ENCODE measurements around the gene SCOC. TPM values are rescaled to one million over a fixed set of nuclear protein-coding genes. Genes with fewer than 3 reads are reported as not detected.
A peak's percentile ranks its signal among the peaks of the same experiment; 100 is the strongest.

SCOC gene
- total RNA-seq, 1 donor from 2014 or later, result 55.8 TPM

DNA sequence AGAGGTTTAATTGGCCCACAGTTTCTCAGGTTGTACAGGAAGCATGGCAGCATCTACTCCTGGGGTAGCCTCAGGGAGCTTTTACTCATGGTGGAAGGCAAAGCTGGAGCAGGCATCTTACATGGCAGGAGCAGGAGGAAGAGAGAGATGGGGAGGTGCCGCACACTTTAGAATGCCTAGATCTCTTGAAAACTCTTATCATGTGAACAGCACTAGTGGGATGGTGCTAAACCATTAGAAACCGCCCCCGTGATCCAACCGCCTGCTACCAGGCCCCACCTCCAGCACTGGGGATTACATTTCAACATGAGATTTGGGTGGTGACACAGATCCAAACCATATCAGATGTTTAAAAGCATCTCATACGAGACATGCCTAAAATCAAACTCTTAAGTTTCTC lies 41.6 kb upstream of the SCOC start:
- Mint-ChIP-seq H3K4me3 (ENCODE audit: unreplicated experiment) (no peak overlapping the region), H3K4me1 (ENCODE audit: low read depth, unreplicated experiment) (peaks cover 18% of the 10 kb centered on the region), H3K27me3 (ENCODE audit: unreplicated experiment) (no peaks in the 10 kb centered on the region), H3K27ac (ENCODE audit: unreplicated experiment) (no peak overlapping the region), H3K36me3 (ENCODE audit: unreplicated experiment) (no peaks in the 10 kb centered on the region), H3K9me3 (ENCODE audit: unreplicated experiment) (peaks cover 4% of the 10 kb centered on the region)
- TF ChIP-seq, protein P1, sequence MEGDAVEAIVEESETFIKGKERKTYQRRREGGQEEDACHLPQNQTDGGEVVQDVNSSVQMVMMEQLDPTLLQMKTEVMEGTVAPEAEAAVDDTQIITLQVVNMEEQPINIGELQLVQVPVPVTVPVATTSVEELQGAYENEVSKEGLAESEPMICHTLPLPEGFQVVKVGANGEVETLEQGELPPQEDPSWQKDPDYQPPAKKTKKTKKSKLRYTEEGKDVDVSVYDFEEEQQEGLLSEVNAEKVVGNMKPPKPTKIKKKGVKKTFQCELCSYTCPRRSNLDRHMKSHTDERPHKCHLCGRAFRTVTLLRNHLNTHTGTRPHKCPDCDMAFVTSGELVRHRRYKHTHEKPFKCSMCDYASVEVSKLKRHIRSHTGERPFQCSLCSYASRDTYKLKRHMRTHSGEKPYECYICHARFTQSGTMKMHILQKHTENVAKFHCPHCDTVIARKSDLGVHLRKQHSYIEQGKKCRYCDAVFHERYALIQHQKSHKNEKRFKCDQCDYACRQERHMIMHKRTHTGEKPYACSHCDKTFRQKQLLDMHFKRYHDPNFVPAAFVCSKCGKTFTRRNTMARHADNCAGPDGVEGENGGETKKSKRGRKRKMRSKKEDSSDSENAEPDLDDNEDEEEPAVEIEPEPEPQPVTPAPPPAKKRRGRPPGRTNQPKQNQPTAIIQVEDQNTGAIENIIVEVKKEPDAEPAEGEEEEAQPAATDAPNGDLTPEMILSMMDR (IDR thresholded peaks at IDR 0.05; ENCODE audit: partially characterized antibody, unreplicated experiment), result no peak
- no peak for DNase-seq

DNA sequence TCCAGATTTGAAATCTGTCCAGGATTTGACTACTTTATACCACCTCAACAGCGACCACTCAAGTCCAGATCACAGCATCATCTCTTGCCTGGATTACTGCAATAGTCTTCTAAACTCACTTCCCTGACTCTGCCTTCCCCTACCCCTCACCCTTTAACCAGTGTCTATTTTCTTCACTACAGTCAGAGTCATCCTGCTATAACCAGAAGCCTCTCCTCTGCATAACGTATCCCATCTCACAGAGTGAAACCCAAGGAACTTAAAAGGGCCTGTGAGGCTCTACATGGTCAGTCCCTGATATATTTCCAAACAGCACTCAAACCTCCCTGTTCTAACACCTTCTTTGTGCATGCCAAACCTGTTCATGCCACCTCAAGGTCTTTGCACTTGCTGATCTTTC lies 40.7 kb upstream of the SCOC start:
- no peak overlapping the region for H3K4me3 Mint-ChIP-seq (ENCODE audit: unreplicated experiment)
- TF ChIP-seq, protein P1 (IDR thresholded peaks at IDR 0.05; ENCODE audit: partially characterized antibody, unreplicated experiment), result no peak
- no peaks in the 10 kb centered on the region for H3K27me3 Mint-ChIP-seq (ENCODE audit: unreplicated experiment)
- peaks cover 14% of the 10 kb centered on the region for H3K4me1 Mint-ChIP-seq (ENCODE audit: low read depth, unreplicated experiment)
- no peak for DNase-seq
- peak overlapping the region; percentile 14 for H3K27ac Mint-ChIP-seq (ENCODE audit: unreplicated experiment)
- H3K9me3 Mint-ChIP-seq (ENCODE audit: unreplicated experiment), result peaks cover 4% of the 10 kb centered on the region
- H3K36me3 Mint-ChIP-seq (ENCODE audit: unreplicated experiment), result no peaks in the 10 kb centered on the region

DNA sequence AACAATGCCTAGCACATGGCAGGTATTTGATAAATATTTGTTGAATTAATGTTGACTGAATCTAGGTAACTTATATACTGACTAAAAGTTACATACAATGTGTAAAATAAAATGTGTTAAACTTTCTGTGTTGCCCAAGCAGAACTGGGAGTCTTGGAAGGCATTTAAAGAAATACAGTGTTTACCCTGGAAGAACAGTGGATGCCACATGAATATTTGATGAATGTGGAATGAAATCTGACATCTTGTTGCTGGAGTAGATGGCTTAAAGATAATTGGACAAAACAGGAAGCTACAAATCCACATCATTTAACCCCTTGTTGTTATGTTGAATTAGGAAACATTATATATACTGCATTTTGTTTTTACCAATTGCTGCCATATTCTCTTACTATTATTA lies 39.9 kb upstream of the SCOC start:
- Mint-ChIP-seq H3K27ac (ENCODE audit: unreplicated experiment) (no peak overlapping the region), H3K4me1 (ENCODE audit: low read depth, unreplicated experiment) (peaks cover 8% of the 10 kb centered on the region), H3K4me3 (ENCODE audit: unreplicated experiment) (no peak overlapping the region), H3K36me3 (ENCODE audit: unreplicated experiment) (no peaks in the 10 kb centered on the region), H3K9me3 (ENCODE audit: unreplicated experiment) (peaks cover 4% of the 10 kb centered on the region), H3K27me3 (ENCODE audit: unreplicated experiment) (no peaks in the 10 kb centered on the region)
- DNase-seq, result no peak
- TF ChIP-seq, protein P1 (IDR thresholded peaks at IDR 0.05; ENCODE audit: partially characterized antibody, unreplicated experiment), result no peak

DNA sequence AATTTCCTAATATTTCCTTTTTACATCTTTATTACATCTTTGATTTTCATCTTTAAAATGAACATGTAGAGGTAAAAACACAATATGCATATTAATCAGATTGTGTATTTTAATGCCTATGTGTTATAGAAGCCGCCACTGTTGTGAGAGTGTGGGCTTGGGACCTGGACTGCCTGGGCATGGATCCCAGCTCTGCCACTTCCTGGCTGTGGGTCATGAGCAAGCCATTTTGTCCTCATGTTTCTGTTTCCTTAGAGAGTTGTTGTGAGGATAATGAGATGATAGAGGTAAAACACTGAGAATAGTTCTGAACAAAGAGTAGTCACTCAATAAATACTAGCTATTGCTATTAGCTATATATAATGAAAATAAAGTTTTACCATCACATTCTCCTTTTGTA lies 38.4 kb upstream of the SCOC start:
- Mint-ChIP-seq H3K4me3 (ENCODE audit: unreplicated experiment) (no peak overlapping the region), H3K4me1 (ENCODE audit: low read depth, unreplicated experiment) (peaks cover 8% of the 10 kb centered on the region), H3K9me3 (ENCODE audit: unreplicated experiment) (peaks cover 4% of the 10 kb centered on the region), H3K36me3 (ENCODE audit: unreplicated experiment) (no peaks in the 10 kb centered on the region), H3K27me3 (ENCODE audit: unreplicated experiment) (no peaks in the 10 kb centered on the region), H3K27ac (ENCODE audit: unreplicated experiment) (no peak overlapping the region)
- TF ChIP-seq, protein P1 (IDR thresholded peaks at IDR 0.05; ENCODE audit: partially characterized antibody, unreplicated experiment), result no peak
- DNase-seq, result no peak

DNA sequence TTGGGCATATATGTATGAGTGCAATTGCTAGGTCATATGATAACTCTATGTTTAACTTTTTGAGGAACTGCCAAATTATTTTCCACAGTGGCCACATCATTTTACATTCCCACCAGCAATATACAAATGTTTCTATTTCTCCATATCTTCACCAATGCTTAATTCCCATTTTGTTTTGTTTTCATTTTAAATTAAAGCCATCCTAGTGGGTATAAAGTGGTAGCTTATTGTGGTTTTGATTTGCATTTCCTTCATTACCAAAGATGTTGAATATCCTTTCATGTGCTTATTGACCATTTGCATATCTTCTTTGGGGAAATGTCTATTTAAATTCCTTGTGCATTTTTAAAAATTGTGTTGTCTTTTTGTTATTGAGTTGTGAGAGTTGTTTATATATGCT lies 36.7 kb upstream of the SCOC start:
- H3K9me3 Mint-ChIP-seq (ENCODE audit: unreplicated experiment), result peaks cover 4% of the 10 kb centered on the region
- no peaks in the 10 kb centered on the region for H3K36me3 Mint-ChIP-seq (ENCODE audit: unreplicated experiment)
- H3K27ac Mint-ChIP-seq (ENCODE audit: unreplicated experiment), result no peak overlapping the region
- no peak overlapping the region for H3K4me3 Mint-ChIP-seq (ENCODE audit: unreplicated experiment)
- no peak for DNase-seq
- TF ChIP-seq, protein P1 (IDR thresholded peaks at IDR 0.05; ENCODE audit: partially characterized antibody, unreplicated experiment), result no peak
- peaks cover 8% of the 10 kb centered on the region for H3K4me1 Mint-ChIP-seq (ENCODE audit: low read depth, unreplicated experiment)
- no peaks in the 10 kb centered on the region for H3K27me3 Mint-ChIP-seq (ENCODE audit: unreplicated experiment)
